SU-DHL-6 (cell line): Measurements from ENCODE around the gene HOXD4.

ENCODE experiments used
- H2AFZ ChIP-seq: fragments of 200-600 bp; sonication (generic); 2 replicates; pipeline ENCODE4 v1.6.1; 2014; ENCODE audit warnings: low read depth, mild to moderate bottlenecking, moderate library complexity, mixed read lengths, antibody characterized with exemption, low read length; ENCODE audit not compliant: severe bottlenecking
- H3F3A ChIP-seq: fragments of 200-600 bp; shearing (Covaris generic); 2 replicates; pipeline ENCODE4 v1.6.0; 2016; ENCODE audit warnings: antibody characterized with exemption, mild to moderate bottlenecking; ENCODE audit not compliant: insufficient read depth
- H3K27ac ChIP-seq: fragments of 200-600 bp; sonication (generic); 2 replicates; pipeline ENCODE4 v1.5.1; 2016; ENCODE audit warnings: low read depth, mild to moderate bottlenecking, low read length, moderate library complexity, mixed read lengths
- H3K27me3 ChIP-seq: fragments of 200-600 bp; sonication (generic), shearing (Covaris generic); 2 replicates; pipeline ENCODE4 v1.6.0; 2014; ENCODE audit warnings: mild to moderate bottlenecking, low read length
- H3K36me3 ChIP-seq: fragments of 200-600 bp; sonication (generic); 2 replicates; pipeline ENCODE4 v1.6.1; 2014; ENCODE audit warnings: mild to moderate bottlenecking, low read length, mixed read lengths
- H3K4me2 ChIP-seq: fragments of 300-600, 200-600 bp; shearing (Covaris generic), sonication (generic); 2 replicates; pipeline ENCODE4 v1.6.0; 2014; ENCODE audit warnings: low read length, low read depth, mild to moderate bottlenecking; ENCODE audit not compliant: poor library complexity, severe bottlenecking
- H3K4me3 ChIP-seq: fragments of 200-600 bp; sonication (generic); 2 replicates; pipeline ENCODE4 v1.5.1; 2014; ENCODE audit warnings: antibody characterized with exemption, low read length, mild to moderate bottlenecking, mixed read lengths; ENCODE audit not compliant: insufficient read depth, poor library complexity, severe bottlenecking
- H3K79me2 ChIP-seq: fragments of 200-600 bp; sonication (generic); 2 replicates; pipeline ENCODE4 v1.6.1; 2014; ENCODE audit warnings: mild to moderate bottlenecking, low read length, moderate library complexity; ENCODE audit not compliant: insufficient read depth
- H3K9ac ChIP-seq: fragments of 200-600 bp; sonication (generic); 2 replicates; pipeline ENCODE4 v1.7.0; 2014; ENCODE audit warnings: mild to moderate bottlenecking, low read length
- H3K9me2 ChIP-seq: fragments of 200-600 bp; sonication (generic); replicated peaks from 2 replicates; pipeline ENCODE4 v1.6.1; 2014; ENCODE audit warnings: low read length; ENCODE audit not compliant: insufficient read depth
- H3K9me3 ChIP-seq: fragments of 200-600 bp; sonication (generic); 2 replicates; pipeline ENCODE4 v1.6.1; 2014; ENCODE audit warnings: low read length, mixed read lengths; ENCODE audit not compliant: insufficient read depth
- H4K20me1 ChIP-seq: fragments of 200-600 bp; sonication (generic); 2 replicates; pipeline ENCODE4 v1.6.1; 2014; ENCODE audit warnings: low read depth, mild to moderate bottlenecking, antibody characterized with exemption, low read length, moderate library complexity, mixed read lengths
- EZH2phosphoT487 ChIP-seq: fragments of 200-600 bp; sonication (generic), shearing (Covaris generic); conservative IDR thresholded peaks from 2 replicates; pipeline ENCODE4 v1.6.1; 2018; ENCODE audit warnings: mild to moderate bottlenecking, antibody characterized with exemption, low read length, moderate library complexity, mixed read lengths
- TF ChIP-seq, protein P1 (sequence below): fragments of 200-600 bp; sonication (generic); IDR thresholded peaks from one replicate; pipeline ENCODE4 v1.5.1; 2017; ENCODE audit warnings: antibody characterized with exemption, mild to moderate bottlenecking, low read length, moderate library complexity; ENCODE audit not compliant: insufficient read depth, poor library complexity, severe bottlenecking

HOXD4 gene

GRCh38 chr2:176159663-176160250 lies 8.4 kb downstream of the HOXD4 start:
- Histone ChIP-seq H3K4me3 (no peak overlapping the region), H3K9ac (no peak overlapping the region), H3K36me3 (no peaks in the 10 kb centered on the region), H3K4me2 (no peak overlapping the region), H2AFZ (no peak overlapping the region), H3K27ac (no peak overlapping the region), H3K27me3 (no peaks in the 10 kb centered on the region), H3K9me2 (no peaks in the 10 kb centered on the region), H3F3A (no peaks in the 10 kb centered on the region), H3K9me3 (no peaks in the 10 kb centered on the region), H3K79me2 (no peaks in the 10 kb centered on the region), H4K20me1 (no peaks in the 10 kb centered on the region)
- TF ChIP-seq, protein P1, sequence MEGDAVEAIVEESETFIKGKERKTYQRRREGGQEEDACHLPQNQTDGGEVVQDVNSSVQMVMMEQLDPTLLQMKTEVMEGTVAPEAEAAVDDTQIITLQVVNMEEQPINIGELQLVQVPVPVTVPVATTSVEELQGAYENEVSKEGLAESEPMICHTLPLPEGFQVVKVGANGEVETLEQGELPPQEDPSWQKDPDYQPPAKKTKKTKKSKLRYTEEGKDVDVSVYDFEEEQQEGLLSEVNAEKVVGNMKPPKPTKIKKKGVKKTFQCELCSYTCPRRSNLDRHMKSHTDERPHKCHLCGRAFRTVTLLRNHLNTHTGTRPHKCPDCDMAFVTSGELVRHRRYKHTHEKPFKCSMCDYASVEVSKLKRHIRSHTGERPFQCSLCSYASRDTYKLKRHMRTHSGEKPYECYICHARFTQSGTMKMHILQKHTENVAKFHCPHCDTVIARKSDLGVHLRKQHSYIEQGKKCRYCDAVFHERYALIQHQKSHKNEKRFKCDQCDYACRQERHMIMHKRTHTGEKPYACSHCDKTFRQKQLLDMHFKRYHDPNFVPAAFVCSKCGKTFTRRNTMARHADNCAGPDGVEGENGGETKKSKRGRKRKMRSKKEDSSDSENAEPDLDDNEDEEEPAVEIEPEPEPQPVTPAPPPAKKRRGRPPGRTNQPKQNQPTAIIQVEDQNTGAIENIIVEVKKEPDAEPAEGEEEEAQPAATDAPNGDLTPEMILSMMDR: no peak

DNA sequence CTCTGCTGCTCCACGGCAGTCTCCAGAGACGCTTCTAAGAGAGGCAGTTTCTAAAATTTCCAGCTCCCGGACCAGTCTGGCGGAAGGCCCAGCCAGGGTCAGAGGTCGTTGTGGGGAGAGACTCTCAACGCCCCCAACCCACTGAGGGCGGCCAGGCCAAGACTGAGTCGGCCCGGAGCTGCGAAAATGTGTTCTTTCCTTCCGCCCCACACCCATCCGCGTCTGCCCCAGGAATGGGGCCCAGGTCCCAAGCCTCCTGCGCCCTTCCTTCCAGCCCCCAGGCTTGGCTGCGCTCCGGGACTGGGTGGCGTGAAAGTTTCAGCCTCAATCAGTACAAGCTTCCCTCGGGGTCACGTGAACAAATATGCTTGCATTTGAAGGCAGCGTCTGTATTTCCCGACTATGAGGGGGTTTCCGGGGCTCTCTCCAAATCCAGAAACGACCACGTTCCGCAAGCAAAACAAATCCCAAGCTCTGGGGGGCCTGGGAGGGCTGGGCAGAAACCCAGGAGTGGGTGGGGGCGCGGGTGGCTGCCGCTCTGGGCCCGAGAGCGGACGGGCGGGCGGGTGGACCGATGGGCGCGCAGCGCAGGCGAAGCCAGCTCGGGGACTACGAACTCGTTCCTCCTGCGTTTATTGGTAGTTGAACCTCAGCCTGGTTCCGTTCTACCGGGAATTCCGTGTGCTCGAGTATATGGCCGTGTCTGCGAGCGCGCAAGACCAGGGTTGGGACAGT lies 9.1 kb downstream of the HOXD4 start:
- no peaks in the 10 kb centered on the region for H3K36me3 ChIP-seq
- H3K9ac ChIP-seq: no peak overlapping the region
- H3K27ac ChIP-seq: no peak overlapping the region
- no peak for TF ChIP-seq EZH2phosphoT487
- TF ChIP-seq, protein P1: no peak
- H3K79me2 ChIP-seq: no peaks in the 10 kb centered on the region
- no peaks in the 10 kb centered on the region for H3F3A ChIP-seq
- no peaks in the 10 kb centered on the region for H3K27me3 ChIP-seq
- no peak overlapping the region for H2AFZ ChIP-seq
- no peaks in the 10 kb centered on the region for H4K20me1 ChIP-seq
- no peak overlapping the region for H3K4me3 ChIP-seq
- H3K4me2 ChIP-seq: no peak overlapping the region
- no peaks in the 10 kb centered on the region for H3K9me2 ChIP-seq
- no peaks in the 10 kb centered on the region for H3K9me3 ChIP-seq

GRCh38 chr2:176160986-176161824 lies 9.9 kb downstream of the HOXD4 start:
- Histone ChIP-seq H2AFZ (no peak overlapping the region), H4K20me1 (no peaks in the 10 kb centered on the region), H3K4me2 (no peak overlapping the region), H3K9me3 (no peaks in the 10 kb centered on the region), H3K4me3 (no peak overlapping the region), H3K79me2 (no peaks in the 10 kb centered on the region), H3F3A (no peaks in the 10 kb centered on the region), H3K27ac (no peak overlapping the region), H3K27me3 (no peaks in the 10 kb centered on the region), H3K9ac (no peak overlapping the region), H3K9me2 (no peaks in the 10 kb centered on the region), H3K36me3 (no peaks in the 10 kb centered on the region)
- TF ChIP-seq, protein P1: no peak
- TF ChIP-seq EZH2phosphoT487: no peak
